T-cell (primary cell): ENCODE measurements around the gene LRRC52. TPM values are rescaled to one million over a fixed set of nuclear protein-coding genes. Genes with fewer than 3 reads are reported as not detected.

Experiments used
- ATAC-seq, 4 experiments: fragments of 200-7000 bp in 3 of 4; fragments of 150-1000 bp in 1 of 4; cut with Tn5 transposase; replicated peaks in 1 of 4; 1 replicate in 3 of 4; 2 replicates in 1 of 4; pipeline ENCODE4 v1.10.0; 2021; ENCODE audit warnings: moderate library complexity in 3 of 4, mild to moderate bottlenecking in 2 of 4, moderate number of reproducible peaks in 1 of 4
- CTCF ChIA-PET, 2 donors: fragments of 300-600 bp; sonication (Branson Sonifier 250); formaldehyde crosslinking; loops; one replicate each; lab custom pipeline; 2022; ENCODE audit warnings: antibody characterized with exemption in 2 of 2; lab: Charles Lee
- POLR2A ChIA-PET, 2 donors: fragments of 300-600 bp; sonication (Branson Sonifier 250); formaldehyde crosslinking; loops; one replicate each; lab custom pipeline; 2022; ENCODE audit warnings: antibody characterized with exemption in 2 of 2; lab: Charles Lee
- DNase-seq, 35 experiments: peaks; one replicate each; pipeline versions ENCODE4 v3.0.0 to v3.0.0-alpha.2; 2013 to 2023
- H3K27ac ChIP-seq: one replicate; pipeline ENCODE4 v1.5.1; 2013; ENCODE audit warnings: low read length
- H3K27me3 ChIP-seq, 2 experiments: replicated peaks in 1 of 2; 1 replicate in 1 of 2; 2 replicates in 1 of 2; pipeline versions ENCODE4 v1.6.1 to v1.7.0; 2013; ENCODE audit warnings: low read length in 1 of 2, mixed read lengths in 1 of 2; ENCODE audit not compliant: control insufficient read depth in 2 of 2, insufficient read depth in 2 of 2; ENCODE audit errors: extremely low read depth in 1 of 2
- H3K36me3 ChIP-seq, 2 donors: 1 replicate in 1 of 2; 2 replicates in 1 of 2; pipeline versions ENCODE4 v1.6.1 to v1.7.0; 2013; ENCODE audit warnings: low read length in 1 of 2; ENCODE audit not compliant: control insufficient read depth in 2 of 2, insufficient read depth in 1 of 2; ENCODE audit errors: extremely low read depth in 1 of 2
- H3K4me1 ChIP-seq, 2 experiments: 1 replicate in 1 of 2; 2 replicates in 1 of 2; pipeline versions ENCODE4 v1.6.1 to v1.7.0; 2013; ENCODE audit warnings: low read length in 2 of 2, mixed read lengths in 1 of 2; ENCODE audit not compliant: insufficient read depth in 2 of 2, control insufficient read depth in 1 of 2; ENCODE audit errors: extremely low read depth in 1 of 2
- H3K4me3 ChIP-seq, 2 donors: 1 replicate in 1 of 2; 2 replicates in 1 of 2; pipeline versions ENCODE4 v1.5.1 to v1.7.0; 2013; ENCODE audit warnings: mild to moderate bottlenecking in 2 of 2, low read length in 1 of 2, moderate library complexity in 1 of 2; ENCODE audit not compliant: control insufficient read depth in 1 of 2; ENCODE audit errors: extremely low read depth in 1 of 2
- H3K9me3 ChIP-seq: 2 replicates; pipeline ENCODE4 v1.7.0; 2013
- H3K27ac Mint-ChIP-seq, 2 donors: one replicate each; pipeline ENCODE4 v1.8.0; 2020 to 2021; ENCODE audit warnings: mild to moderate bottlenecking in 2 of 2, mixed read lengths in 2 of 2
- H3K27me3 Mint-ChIP-seq, 2 donors: one replicate each; pipeline ENCODE4 v1.8.0; 2021 to 2022; ENCODE audit warnings: mixed read lengths in 2 of 2
- H3K36me3 Mint-ChIP-seq: one replicate; pipeline ENCODE4 v1.8.0; 2021; ENCODE audit warnings: mixed read lengths
- H3K4me1 Mint-ChIP-seq, 3 donors: one replicate each; pipeline ENCODE4 v1.8.0; 2020 to 2022; ENCODE audit warnings: mixed read lengths in 3 of 3, mild to moderate bottlenecking in 1 of 3
- H3K4me3 Mint-ChIP-seq, 3 donors: one replicate each; pipeline ENCODE4 v1.8.0; 2020 to 2022; ENCODE audit warnings: mild to moderate bottlenecking in 3 of 3, mixed read lengths in 3 of 3, moderate library complexity in 3 of 3
- H3K9me3 Mint-ChIP-seq, 3 donors: one replicate each; pipeline ENCODE4 v1.8.0; 2020 to 2022; ENCODE audit warnings: mixed read lengths in 3 of 3
- WGBS: methylation state at CpG from one replicate; pipeline ENCODE4 v1.1.5; 2013; ENCODE audit warnings: missing lambda C conversion rate; ENCODE audit not compliant: insufficient coverage; 5-methylcytosine and 5-hydroxymethylcytosine counted together
- total RNA-seq, 35 experiments: library from RNA in 6 of 35; stranded (reverse) in 6 of 35; fragments of 120-200 nt in 1 of 35; gene quantifications; one replicate each; pipeline versions ENCODE4 v1.2.1 to v1.2.4 and lab custom pipeline; 2013 to 2026

LRRC52 gene
- total RNA-seq, 5 donors from 2014 or later (not counting 1 experiment from before 2014, with no cell fraction given) = not detected

GRCh38 chr1:165574295-165574694 lies 30.5 kb downstream of the LRRC52 start:
- H3K4me1 ChIP-seq = no peaks in the 10 kb centered on the region
- POLR2A ChIA-PET = no interaction called here
- no peak for ATAC-seq
- peaks cover 20 to 29% of the 10 kb centered on the region in 2 donors for H3K27me3 Mint-ChIP-seq
- H3K4me1 Mint-ChIP-seq = no peaks in the 10 kb centered on the region
- H3K4me3 Mint-ChIP-seq = no peak overlapping the region
- no peaks in the 10 kb centered on the region for H3K9me3 Mint-ChIP-seq
- no peaks in the 10 kb centered on the region for H3K36me3 ChIP-seq
- H3K36me3 Mint-ChIP-seq = no peaks in the 10 kb centered on the region
- CTCF ChIA-PET = no interaction called here
- H3K27me3 ChIP-seq = peaks cover 5 to 8% of the 10 kb centered on the region in 2 experiments
- no peak overlapping the region for H3K27ac Mint-ChIP-seq
- H3K9me3 ChIP-seq = no peaks in the 10 kb centered on the region
- DNase-seq = no peak
- no peak overlapping the region for H3K27ac ChIP-seq
- H3K4me3 ChIP-seq = no peak overlapping the region

GRCh38 chr1:165575468-165576099 lies 31.8 kb downstream of the LRRC52 start:
- Histone ChIP-seq H3K27ac (no peak overlapping the region), H3K36me3 (no peaks in the 10 kb centered on the region), H3K27me3 (peaks cover 5 to 8% of the 10 kb centered on the region in 2 experiments), H3K4me1 (no peaks in the 10 kb centered on the region), H3K9me3 (no peaks in the 10 kb centered on the region), H3K4me3 (no peak overlapping the region)
- no peaks in the 10 kb centered on the region for H3K36me3 Mint-ChIP-seq
- H3K4me3 Mint-ChIP-seq = no peak overlapping the region
- DNase-seq (no peak), ATAC-seq (no peak)
- peaks cover 11 to 19% of the 10 kb centered on the region in 2 donors for H3K27me3 Mint-ChIP-seq
- H3K27ac Mint-ChIP-seq = no peak overlapping the region
- H3K9me3 Mint-ChIP-seq = no peaks in the 10 kb centered on the region
- ChIA-PET POLR2A (no interaction called here), CTCF (interaction anchor here in 1 of 2 donors (1.3 kb wide), 1 partner anchor 208 kb away, joined by 6 read pairs; no protein-coding TSS in a partner anchor)
- WGBS = 67% methylated on average over 2 of the region's 4 CpGs
- no peaks in the 10 kb centered on the region for H3K4me1 Mint-ChIP-seq

- Histone ChIP-seq H3K4me3 (no peak overlapping the region), H3K36me3 (no peaks in the 10 kb centered on the region), H3K4me1 (no peaks in the 10 kb centered on the region), H3K27me3 (peaks cover 5% of the 10 kb centered on the region in 2 experiments), H3K9me3 (no peaks in the 10 kb centered on the region), H3K27ac (no peak overlapping the region)
- DNase-seq (no peak), ATAC-seq (no peak)
- Mint-ChIP-seq H3K27me3 (peaks cover 8 to 16% of the 10 kb centered on the region in 2 donors), H3K36me3 (no peaks in the 10 kb centered on the region), H3K27ac (no peak overlapping the region), H3K9me3 (no peaks in the 10 kb centered on the region), H3K4me3 (no peak overlapping the region), H3K4me1 (no peaks in the 10 kb centered on the region)
- POLR2A ChIA-PET = interaction anchor here in 1 of 2 donors (0.7 kb wide), 1 partner anchor 70 kb away, joined by 3 read pairs; no protein-coding TSS in a partner anchor
- no CpG with 5 or more reads among the region's 2 CpGs for WGBS
- CTCF ChIA-PET = no interaction called here
These were observed 32.7 kb downstream of the LRRC52 start for GRCh38 chr1:165576536-165576935.

GRCh38 chr1:165577707-165578106 lies 33.9 kb downstream of the LRRC52 start:
- Mint-ChIP-seq H3K27ac (no peak overlapping the region), H3K4me3 (no peak overlapping the region), H3K27me3 (peaks cover 6 to 16% of the 10 kb centered on the region in 2 donors), H3K9me3 (no peaks in the 10 kb centered on the region), H3K4me1 (no peaks in the 10 kb centered on the region), H3K36me3 (no peaks in the 10 kb centered on the region)
- 100% methylated on average over 2 of the region's 3 CpGs for WGBS
- Histone ChIP-seq H3K4me1 (no peaks in the 10 kb centered on the region), H3K27ac (no peak overlapping the region), H3K27me3 (peaks cover 5% of the 10 kb centered on the region in 2 experiments), H3K9me3 (no peaks in the 10 kb centered on the region), H3K36me3 (no peaks in the 10 kb centered on the region), H3K4me3 (no peak overlapping the region)
- POLR2A ChIA-PET = no interaction called here
- no peak for DNase-seq
- CTCF ChIA-PET = no interaction called here
- no peak for ATAC-seq

GRCh38 chr1:165580931-165581871 lies 37.4 kb downstream of the LRRC52 start:
- POLR2A ChIA-PET = interaction anchor here in 1 of 2 donors (0.7 kb wide), 1 partner anchor 141 kb away, joined by 3 read pairs; no protein-coding TSS in a partner anchor

GRCh38 chr1:165581926-165582325 lies 38.1 kb downstream of the LRRC52 start:
- peaks cover 14 to 24% of the 10 kb centered on the region in 2 donors for H3K27me3 Mint-ChIP-seq
- POLR2A ChIA-PET = no interaction called here
- 97% methylated on average over 21 of the region's 25 CpGs for WGBS
- Histone ChIP-seq H3K27me3 (peaks cover 2 to 16% of the 10 kb centered on the region in 2 experiments), H3K4me3 (no peak overlapping the region), H3K27ac (no peak overlapping the region), H3K4me1 (no peaks in the 10 kb centered on the region), H3K9me3 (no peaks in the 10 kb centered on the region), H3K36me3 (no peaks in the 10 kb centered on the region)
- no peaks in the 10 kb centered on the region for H3K9me3 Mint-ChIP-seq
- DNase-seq (no peak), ATAC-seq (no peak)
- CTCF ChIA-PET = no interaction called here
- no peaks in the 10 kb centered on the region for H3K36me3 Mint-ChIP-seq
- no peak overlapping the region for H3K4me3 Mint-ChIP-seq
- H3K27ac Mint-ChIP-seq = no peak overlapping the region
- no peaks in the 10 kb centered on the region for H3K4me1 Mint-ChIP-seq

More at GRCh38 chr1:165580931-165581871, 37.4 kb downstream of the LRRC52 start:
- no peaks in the 10 kb centered on the region for H3K4me1 ChIP-seq
- Mint-ChIP-seq H3K27ac (no peak overlapping the region), H3K4me1 (no peaks in the 10 kb centered on the region), H3K27me3 (peaks cover 16 to 23% of the 10 kb centered on the region in 2 donors), H3K36me3 (no peaks in the 10 kb centered on the region), H3K4me3 (no peak overlapping the region), H3K9me3 (no peaks in the 10 kb centered on the region)
- CTCF ChIA-PET = no interaction called here
- DNase-seq (no peak), ATAC-seq (no peak)
- no peaks in the 10 kb centered on the region for H3K36me3 ChIP-seq
- H3K9me3 ChIP-seq = no peaks in the 10 kb centered on the region
- H3K27me3 ChIP-seq = peaks cover 2 to 14% of the 10 kb centered on the region in 2 experiments
- H3K27ac ChIP-seq = no peak overlapping the region
- 96% methylated on average over 21 of the region's 24 CpGs for WGBS
- H3K4me3 ChIP-seq = no peak overlapping the region
